Uterine smooth muscle cell (primary cell): ENCODE measurements around the gene HS6ST1. TPM values are rescaled to one million over a fixed set of nuclear protein-coding genes. Genes with fewer than 3 reads are reported as not detected.

Source experiments
- total RNA-seq: library from RNA; depleted of rRNA; stranded (reverse); fragments of >200 nt; gene quantifications from 2 replicates; pipeline ENCODE4 v1.2.3, GENCODE V29; 2014

Gene HS6ST1
- total RNA-seq = 7.9 and 11.9 TPM in 2 replicates

GRCh38 chr2:128318776-128319464, at the start of gene HS6ST1:
Gene HS6ST1 (minus strand): TSS chr2:128318868. CDS start chr2:128318563, 305 bp downstream.

Other genes with a start within 250 kb of the HS6ST1 start
- 119 and 142 TPM in 2 replicates for gene UGGT1, start 227.7 kb downstream of the HS6ST1 start, total RNA-seq